Limb (tissue), 2 donors: Measurements from ENCODE around the gene VTI1A.
"Not testable (repeated sequence)": the region's sequence is repeated elsewhere in the genome, so short reads cannot be mapped to it uniquely, and the experiment has no call there.

Experiments
- DNase-seq, 2 donors: peaks; one replicate each; pipeline ENCODE4 v3.0.0-alpha.2; 2016; ENCODE audit errors: extremely low spot score in 2 of 2

The VTI1A gene

DNA sequence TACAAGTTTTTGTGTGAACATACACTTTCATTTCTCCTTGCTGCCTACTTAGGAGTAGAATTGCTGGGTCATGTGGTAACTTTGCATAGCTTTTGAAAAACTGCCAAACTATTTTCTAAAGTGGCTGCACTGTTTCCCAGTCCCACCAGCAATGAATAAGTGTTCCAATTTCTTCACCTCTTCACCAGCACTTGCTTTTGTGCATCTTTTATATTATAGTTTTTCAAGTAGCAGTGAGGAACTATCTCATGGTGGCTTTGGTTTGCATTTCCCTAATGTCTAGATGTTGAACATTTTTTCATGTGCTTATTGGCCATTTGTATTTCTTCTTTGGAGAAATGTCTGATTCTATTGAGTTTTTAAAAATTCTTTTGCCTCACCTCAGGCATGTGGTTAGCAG lies 273.2 kb downstream of the VTI1A start:
- DNase-seq: no peak

DNA sequence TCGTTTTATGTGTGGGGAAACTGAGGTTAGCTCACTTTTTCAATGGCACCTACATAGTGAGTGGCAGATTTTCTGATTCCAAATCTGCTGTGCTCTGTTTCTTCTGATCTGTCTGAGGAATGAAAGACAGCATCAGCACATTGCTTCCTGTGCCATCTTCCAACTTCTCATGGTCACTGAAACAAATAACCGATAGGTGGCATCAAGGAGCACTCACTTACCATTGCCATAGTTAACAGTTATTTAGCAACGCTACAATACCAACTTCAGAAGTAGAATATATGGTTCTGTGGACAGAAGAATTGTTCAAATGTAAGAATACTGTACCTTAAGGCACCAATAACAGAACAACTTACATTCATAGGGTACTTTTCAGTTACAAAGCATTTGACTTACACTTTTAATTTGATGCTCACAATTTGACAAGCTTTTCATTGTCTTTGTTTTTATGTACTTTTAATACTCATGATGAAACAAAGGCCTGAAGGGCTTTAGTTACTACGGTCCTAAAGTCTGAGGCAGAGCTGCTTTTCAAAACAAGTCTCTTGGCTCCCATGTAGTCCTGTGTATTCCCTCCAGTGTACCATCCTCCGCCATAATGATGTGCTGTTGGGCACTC lies 274.2 kb downstream of the VTI1A start:
- DNase-seq: no peak

DNA sequence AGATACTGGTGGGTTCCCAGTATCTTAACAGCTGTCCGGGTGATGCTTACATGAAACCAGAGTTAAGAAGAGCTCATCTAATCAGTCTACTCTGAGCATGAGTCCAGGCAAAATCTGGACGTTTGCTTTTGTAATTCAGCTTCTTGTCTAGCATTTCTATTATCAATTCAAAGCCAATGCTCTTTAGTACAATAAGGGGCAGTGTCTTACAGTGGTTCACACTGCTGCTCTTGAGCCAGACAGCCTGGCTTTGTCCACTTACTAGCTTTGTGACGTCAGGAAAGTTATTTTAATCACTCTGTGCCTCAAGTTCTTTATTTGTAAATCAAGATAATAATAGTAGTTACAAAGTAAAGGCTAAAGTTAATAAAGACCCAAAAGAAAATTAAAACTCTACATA lies 275.7 kb downstream of the VTI1A start:
- no peak for DNase-seq

DNA sequence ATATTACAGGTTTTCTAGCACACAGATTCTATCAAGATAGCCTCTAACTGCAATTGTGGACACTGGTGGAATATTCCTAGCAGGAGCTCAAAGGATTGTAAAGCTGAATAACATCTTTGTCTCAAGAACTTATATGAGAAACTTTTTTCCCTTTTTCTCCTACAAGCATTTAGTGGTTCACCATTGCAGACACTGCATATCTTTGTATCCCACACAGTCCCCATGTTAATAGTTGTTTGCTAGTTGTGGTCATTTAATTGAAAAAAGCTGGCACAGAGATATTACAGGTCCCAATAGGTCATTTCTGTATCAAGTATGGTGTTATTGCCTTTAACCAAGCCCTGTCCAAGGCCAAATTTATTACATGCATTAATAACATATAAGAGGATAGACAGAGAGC lies 276.9 kb downstream of the VTI1A start:
- no peak for DNase-seq

DNA sequence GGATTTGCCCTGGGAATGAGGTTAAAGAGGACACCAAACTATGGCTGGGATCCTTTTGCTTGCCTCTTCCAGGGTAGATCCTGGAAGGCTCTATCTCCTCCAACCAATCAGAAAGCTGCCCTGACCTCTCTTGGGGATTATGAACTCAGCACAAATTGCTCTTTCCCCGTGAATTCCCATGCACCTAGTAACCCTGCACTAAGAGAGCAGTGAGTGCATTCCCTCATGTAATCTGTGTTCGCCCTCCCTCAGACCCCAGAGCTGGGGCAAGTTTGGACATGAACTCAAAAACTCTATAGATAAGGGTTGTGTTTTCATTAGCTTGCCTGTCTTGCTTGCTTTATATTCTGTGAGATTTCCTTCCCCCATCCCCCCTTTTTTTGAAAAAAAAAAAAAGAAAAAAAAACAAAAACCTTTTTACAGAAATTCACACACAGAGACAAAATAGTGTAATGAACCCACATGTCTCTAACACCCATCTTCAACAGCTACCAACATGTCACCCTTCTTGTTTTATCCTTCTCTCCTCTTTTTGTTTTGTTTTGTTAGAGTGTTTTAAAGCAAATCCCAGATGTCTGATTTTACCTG lies 277.5 kb downstream of the VTI1A start:
- DNase-seq: no peak

DNA sequence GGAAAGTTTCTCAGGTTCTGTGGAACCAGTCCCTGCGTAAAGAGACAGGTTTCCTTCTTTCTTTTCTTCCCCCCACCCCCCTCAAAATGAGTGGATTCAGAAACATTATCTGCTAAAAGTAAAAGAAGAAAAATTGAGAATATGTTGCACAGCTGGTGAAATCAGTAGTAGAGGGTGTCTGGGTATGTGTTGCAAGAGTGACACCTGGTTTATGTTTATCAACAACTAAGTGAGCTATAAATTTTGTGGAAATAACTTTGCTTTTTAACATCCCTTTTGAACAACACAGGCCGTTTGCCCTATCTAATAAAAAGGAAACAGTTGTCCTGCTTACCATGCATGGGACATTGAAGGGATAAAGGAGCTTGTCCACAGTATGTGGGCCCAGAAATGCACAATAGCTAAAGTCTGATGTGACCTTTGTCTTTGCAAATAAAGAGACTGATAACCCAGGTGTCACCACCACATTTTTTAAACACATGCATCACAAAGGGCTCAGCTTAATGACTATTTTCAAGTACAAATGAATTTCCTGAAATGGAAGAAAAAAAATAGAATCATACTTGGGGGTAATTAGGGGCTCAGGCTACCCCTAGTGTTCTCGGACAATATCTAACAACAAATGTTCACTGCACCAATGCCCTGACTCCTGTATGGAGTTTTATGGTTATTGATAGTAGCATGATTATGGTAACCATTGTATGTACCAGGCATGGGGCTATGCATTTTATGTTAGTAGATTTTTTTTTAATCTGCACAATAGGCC lies 281.3 kb downstream of the VTI1A start:
- DNase-seq: no peak

DNA sequence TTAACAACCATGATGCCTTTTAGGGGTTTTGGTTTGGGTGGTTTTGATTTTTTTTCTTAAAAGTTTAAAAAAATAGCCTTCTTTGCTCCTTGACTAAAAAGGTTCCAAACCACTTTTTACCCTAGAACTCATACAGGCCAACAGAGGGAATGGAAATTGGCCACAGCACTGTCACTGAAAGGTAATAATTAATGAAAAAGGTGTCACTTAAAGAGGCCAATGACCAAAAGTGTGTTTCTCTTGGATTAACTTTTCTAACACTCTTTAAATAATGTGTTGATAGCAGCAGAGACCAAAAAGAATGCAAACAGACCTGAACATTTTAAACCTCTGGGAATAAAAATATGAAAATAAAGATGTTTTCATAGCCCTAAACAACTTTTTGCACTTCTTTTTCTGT lies 282.0 kb downstream of the VTI1A start:
- no peak for DNase-seq

DNA sequence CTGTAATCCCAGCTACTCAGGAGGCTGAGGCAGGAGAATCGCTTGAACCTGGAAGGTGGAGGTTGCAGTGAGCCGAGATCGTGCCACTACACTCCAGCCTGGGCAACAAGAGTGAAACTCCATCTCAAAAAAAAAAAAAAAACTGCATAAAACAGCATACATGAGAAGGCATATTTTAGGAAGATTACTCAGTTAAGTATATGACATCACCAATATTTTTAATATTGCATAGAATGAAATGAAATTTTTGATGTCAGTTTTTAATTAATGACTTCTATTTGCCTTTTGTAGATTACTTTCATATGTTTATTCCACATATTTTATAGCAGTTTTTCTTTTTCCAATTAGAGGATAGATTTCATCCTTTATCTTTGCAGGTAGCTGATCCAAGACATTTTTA lies 284.4 kb downstream of the VTI1A start:
- not testable (repeated sequence) for DNase-seq

DNA sequence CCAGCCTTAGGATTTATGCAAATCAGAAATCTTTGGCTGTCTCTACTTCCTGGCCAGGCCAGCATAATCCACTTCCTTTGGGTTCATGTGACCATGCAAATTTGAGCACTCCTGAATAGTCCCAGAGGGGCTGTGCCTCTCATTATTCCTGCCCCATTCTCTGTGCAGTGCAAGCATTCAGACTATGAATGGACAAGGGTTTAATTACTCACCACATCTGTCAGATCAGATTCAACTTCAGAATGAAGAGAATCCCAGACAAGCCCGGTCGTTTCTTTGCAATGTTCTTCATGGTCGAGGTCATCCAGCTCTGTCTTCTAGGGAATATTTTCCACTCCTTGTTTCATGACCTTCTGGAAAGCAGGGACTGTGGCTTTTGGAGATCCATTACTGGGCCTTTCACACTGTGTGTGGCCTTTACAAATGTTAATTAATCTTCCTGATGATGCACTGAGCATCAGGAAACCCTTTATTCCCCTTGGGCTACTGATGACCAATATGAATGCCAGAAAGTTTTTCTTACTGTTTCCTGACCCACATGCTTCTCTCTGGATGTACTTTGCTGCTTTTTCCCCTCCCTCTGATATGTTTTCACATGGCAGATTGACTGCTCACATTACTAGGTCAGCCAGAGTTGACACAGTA lies 285.4 kb downstream of the VTI1A start:
- DNase-seq: no peak

DNA sequence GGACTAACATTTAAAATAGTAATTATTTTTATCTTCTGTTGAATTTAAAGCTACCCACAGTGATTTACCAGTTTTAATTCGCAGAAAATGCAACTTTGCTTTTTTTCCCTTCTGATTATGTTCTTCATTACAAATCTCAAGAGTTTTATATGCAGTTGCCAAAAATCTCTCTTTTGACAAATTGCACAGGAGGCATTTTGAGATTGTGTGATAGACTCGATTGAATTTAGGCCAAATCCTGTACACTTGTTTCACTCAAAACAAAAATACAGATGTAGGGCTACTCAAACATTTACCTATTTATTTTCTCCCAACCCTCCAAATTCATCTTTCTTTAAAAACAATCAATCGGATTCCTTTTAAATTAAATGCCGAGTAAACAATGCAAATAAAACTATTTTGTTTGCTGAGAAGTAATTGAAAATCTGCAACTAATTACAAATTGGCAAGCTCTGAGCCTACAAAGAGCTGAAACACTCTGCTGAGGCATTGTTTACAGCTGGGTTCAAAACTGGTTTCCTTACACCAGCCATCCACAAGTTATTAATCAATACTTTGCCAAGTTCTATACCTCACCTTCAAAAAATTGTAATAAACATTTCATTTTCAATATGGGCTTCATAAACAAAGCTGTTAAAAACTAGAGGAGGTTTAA lies 288.2 kb downstream of the VTI1A start:
- DNase-seq: no peak

DNA sequence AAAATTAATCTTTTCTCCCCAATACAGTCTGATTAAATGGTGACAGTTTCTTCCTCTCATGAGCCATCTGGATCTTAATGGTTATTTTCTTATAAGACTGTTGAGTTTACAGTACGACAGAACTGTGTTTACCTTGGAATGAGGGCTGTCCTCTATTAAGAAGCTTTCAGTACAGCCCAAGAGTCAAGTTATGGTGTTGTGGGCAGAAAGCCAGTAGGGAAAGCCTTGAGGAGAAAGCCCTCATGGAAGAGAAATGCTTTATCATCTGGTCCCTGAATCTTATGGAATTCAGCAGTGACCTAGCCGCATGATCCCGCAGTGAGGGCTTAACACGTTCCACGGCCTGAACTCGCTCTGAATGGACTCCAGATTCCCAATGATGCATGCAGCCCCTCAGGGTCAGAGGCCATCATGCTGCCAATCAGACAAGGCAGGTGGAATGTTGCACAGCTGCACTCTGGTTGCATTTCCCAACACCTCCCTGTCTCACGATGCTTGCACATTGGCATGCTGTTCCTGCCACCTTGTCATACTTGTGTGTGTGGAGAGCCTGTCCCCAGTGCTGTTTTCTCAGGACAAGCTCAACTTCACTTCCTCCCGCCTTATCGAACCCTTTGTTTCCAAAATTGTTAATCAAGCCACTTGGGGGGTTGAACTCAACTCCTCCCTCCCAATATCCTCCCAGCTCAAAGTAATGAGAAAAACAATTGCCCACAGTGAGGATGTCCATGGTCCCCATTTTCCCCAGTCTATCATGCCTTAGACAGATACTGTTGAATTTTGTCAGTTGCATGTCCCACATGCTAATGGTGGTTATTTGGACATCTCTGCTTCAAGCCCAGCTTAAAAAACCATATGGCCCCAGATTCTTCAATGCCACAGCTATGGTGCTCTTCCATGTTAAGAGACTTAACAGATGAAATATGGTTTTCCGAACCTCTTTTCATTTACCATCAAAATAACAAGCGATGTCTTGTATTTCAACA lies 291.9 kb downstream of the VTI1A start:
- no peak for DNase-seq

DNA sequence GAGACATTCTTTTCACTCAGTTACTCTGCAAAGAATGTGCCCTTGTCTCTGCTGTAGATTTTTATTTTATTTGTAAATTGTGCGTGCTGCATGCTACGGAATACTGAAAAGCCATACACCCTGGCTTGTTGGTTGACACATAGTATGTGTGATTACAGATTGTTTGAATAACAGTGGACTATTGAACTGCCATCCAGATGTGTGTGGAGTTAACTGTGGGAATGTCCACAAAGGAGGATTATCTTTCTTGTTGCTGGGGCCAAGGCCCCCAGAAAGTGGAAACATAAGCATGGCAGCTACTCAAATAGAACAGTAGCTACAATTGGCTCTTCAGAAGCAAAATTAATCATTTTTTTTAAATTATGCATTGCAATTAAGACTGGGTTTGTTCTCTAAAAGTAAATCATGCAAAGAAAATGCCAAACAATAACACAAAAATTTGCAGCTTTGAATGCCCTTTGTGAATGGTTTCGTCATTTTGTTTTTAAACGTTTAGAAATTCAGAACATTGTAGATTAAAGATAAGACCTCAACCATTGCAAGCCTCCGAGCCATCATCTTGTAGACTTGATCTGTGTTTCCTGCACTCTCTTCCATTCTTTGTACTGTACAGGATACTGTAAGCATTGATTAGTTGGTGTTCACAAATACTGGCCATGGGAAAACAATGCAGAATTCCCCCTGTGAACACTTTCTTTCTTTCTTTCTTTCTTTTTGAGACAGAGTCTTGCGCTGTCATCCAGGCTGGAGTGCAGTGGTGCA lies 292.8 kb downstream of the VTI1A start:
- DNase-seq: no peak

DNA sequence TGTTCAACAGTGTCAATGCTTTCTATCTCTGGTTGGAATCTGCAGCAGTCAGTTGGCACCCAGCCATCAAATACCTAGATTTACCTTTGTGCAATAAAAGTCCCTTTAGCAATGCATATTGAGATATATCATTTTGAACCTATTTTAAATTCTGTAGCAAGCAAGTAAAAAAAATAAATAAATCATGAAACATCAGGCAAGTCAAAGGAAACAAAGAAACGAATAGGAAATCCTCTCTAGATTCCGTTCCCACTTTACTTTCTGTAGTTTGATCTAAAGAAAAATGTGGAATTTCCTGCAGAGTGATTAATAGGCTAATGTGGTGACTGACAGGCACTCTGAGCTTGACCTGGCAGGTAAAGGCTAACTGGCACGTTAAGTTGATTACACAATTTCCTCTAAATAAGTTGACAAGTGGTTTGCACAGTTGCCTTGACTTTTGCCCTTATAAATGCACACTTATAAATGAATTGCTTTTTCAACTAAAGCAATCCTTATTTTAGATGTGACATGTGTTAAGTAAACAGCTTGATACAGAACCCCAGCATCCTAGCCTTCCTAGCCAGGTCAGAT lies 294.9 kb downstream of the VTI1A start:
- no peak for DNase-seq

DNA sequence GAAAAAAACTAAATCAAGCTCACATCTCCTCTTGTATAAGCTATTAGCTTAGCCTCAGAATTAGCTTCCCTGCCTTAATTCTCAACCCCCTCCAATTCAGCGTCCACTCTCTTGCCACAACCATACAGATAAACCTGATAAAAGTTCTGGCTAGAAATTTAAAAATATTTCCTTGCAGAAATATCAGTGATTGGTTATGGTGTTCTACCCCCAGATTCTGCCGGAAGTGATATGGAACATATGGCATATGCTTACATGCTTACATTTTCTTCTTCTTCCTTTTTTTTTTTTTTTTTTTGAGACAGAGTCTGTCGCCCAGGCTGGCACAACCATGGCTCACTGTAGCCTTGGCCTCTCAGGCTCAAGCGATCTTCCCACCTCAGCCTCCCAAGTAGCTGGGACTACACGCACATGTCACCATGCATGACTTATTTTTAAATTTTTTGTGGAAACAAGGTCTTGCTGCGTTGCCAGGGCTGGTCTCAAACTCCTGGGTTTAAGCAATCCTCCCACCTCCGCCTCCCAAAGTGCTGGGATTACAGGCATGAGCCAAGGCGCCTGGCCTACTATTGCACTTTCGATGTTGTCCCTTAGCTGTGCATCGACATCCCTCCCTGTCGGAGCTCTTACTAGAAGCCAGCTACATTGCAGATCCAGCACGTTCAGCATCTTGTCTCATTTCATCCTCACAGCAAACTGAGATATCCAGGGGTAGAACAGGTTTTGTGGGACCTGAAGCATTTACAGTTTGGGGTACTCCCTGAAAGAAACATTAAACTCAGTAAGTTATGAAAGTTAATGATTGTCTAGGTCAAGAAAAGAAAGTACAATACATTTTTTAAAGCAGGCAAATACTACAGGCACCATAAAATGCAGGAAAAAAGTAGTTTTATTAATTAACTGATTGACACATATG lies 297.4 kb downstream of the VTI1A start:
- DNase-seq: no peak

DNA sequence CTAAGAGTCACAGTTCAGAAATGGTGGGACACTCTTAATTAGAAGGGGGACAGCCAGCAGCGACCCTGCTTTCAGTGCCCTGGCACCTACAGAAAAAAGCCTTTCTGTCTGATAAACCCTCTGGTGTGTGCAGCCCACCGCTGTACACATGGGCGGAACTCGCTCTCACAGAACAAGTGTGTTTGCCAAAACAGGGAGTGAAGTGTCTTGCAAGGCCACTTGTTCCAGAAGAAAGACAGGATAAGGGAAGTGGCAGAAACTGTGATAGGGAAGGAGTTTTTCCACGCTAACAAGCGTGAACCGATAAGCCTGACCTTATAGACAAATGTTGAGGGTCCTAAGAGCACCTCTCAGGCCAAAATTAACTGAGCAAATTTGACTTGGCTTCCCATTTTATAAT lies 299.3 kb downstream of the VTI1A start:
- DNase-seq: no peak

DNA sequence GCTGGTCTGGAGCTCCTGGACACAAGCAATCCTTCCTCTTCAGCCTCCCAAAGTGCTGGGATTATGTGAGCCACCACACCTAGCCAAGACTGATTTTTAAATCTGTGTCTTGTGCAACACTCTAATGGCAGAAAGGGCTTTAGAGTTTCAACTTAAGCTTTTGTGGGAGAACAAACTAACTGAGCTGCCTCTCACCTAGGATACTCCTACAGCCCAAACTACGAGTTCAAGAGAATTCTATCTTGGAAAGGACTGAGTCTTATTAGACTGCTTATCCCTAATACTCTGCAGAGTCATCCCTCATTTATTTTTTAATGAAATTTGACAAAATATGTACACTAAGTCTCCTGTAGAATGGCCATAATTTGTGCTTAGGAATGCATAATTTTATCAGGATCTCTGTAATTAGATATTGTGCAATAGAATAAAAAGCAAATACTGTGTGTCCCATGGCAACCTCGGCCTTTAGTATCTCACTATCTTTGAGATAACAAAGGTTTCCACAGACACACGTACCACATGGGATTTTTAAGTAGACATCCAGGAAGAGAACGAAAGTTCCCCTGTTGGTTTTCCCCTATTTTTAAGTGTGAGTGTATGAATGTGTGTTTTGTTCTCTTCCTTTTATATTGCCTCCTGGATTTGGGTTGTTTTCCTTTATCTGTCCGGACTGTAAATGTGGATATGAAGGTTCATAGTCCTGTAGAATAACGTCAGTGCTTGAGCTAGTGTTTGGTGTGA lies 303.6 kb downstream of the VTI1A start:
- DNase-seq: no peak

DNA sequence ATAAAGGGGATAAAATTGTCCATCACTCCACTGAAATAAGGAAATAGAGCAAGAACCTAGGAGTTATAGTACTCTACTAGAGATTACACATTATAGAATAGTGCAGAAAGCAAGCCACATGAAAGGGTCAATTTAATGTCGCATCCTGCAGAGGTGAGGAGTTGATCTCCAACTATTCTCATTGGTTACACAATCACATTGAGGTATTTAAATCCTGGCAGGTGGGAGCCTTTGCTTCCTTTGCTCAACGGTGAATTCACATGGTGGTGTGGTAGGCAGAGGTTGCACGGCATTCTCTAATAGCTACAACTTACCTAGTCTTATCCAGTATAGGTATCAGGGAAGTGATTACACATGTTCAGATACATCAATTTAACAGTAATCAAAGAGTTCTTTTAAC lies 304.6 kb downstream of the VTI1A start:
- no peak for DNase-seq

DNA sequence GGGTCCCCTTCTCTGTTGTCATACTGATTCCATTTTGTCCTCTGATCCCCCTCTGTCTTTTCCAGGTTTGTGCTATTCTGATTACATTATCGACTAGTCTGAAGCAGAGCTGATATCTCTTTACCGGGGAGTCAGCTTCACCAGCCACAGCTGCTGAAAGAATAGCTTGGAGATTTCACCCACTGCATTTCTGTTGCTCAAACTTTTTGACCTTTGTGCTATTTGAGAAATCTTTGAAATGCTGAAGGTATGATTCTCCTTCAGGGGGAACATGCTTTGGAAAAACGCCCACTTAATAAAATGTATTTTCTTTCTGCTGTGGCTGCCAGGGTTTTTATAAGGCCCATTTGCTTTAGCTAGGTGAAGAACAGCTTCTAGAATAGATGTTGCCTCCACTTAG lies 305.3 kb downstream of the VTI1A start:
- no peak for DNase-seq
